NB4 (cell line): ENCODE results near the gene CFAP74.

Experiments
- DNase-seq: peaks from one replicate; pipeline ENCODE4 v3.0.0; 2010; ENCODE audit warnings: low read depth
- H3K4me3 ChIP-seq: one replicate; pipeline ENCODE4 v1.5.1; 2011; ENCODE audit warnings: mild to moderate bottlenecking, low read depth, low read length, moderate library complexity
- MYC ChIP-seq: IDR thresholded peaks from 2 replicates; pipeline ENCODE4 v1.6.1; 2011; ENCODE audit warnings: low read depth, low read length
- POLR2A ChIP-seq: IDR thresholded peaks from 2 replicates; pipeline ENCODE4 v1.6.1; 2011; ENCODE audit warnings: mild to moderate bottlenecking; ENCODE audit not compliant: insufficient read length; ENCODE audit errors: extremely low read depth
- TF ChIP-seq, protein P1 (sequence below): IDR thresholded peaks from one replicate; pipeline ENCODE4 v1.5.1; 2012; ENCODE audit warnings: low read depth, low read length
- TF ChIP-seq, protein P2 (sequence below): IDR thresholded peaks from 2 replicates; pipeline ENCODE4 v1.6.1; 2011; ENCODE audit warnings: low read depth, low read length

CFAP74 gene

DNA sequence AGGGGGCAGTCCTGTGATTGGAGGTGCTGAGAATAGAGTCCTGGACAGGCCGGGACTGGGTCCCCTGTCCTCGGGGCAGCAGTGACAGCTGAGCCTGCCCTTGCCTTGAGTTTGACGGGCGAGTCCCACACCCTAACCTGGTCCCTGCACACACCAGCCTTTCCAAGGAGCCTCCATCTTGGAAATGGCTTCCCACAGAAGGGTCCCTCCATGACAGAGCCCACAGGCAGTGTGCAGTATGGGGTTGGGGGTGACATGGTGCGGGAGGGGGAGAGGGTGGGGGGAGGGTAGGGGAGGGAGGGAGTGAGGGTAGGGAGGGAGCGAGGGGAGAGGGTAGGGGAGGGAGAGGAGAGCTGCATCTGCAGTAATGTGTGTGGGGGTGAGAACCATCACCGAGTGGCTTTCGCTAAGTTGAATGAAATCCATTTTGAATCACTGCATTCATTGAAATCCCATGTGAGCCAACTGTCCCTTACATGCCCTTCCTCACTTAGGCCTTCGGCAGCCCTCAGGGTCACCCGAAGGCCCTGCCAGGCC is 74.4 kb downstream of the CFAP74 start:
- no peak for DNase-seq
- H3K4me3 ChIP-seq = no peak overlapping the region
- TF ChIP-seq MYC = no peak
- TF ChIP-seq, protein P1, sequence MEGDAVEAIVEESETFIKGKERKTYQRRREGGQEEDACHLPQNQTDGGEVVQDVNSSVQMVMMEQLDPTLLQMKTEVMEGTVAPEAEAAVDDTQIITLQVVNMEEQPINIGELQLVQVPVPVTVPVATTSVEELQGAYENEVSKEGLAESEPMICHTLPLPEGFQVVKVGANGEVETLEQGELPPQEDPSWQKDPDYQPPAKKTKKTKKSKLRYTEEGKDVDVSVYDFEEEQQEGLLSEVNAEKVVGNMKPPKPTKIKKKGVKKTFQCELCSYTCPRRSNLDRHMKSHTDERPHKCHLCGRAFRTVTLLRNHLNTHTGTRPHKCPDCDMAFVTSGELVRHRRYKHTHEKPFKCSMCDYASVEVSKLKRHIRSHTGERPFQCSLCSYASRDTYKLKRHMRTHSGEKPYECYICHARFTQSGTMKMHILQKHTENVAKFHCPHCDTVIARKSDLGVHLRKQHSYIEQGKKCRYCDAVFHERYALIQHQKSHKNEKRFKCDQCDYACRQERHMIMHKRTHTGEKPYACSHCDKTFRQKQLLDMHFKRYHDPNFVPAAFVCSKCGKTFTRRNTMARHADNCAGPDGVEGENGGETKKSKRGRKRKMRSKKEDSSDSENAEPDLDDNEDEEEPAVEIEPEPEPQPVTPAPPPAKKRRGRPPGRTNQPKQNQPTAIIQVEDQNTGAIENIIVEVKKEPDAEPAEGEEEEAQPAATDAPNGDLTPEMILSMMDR = no peak
- TF ChIP-seq, protein P2, sequence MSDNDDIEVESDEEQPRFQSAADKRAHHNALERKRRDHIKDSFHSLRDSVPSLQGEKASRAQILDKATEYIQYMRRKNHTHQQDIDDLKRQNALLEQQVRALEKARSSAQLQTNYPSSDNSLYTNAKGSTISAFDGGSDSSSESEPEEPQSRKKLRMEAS = no peak
- TF ChIP-seq POLR2A = no peak

DNA sequence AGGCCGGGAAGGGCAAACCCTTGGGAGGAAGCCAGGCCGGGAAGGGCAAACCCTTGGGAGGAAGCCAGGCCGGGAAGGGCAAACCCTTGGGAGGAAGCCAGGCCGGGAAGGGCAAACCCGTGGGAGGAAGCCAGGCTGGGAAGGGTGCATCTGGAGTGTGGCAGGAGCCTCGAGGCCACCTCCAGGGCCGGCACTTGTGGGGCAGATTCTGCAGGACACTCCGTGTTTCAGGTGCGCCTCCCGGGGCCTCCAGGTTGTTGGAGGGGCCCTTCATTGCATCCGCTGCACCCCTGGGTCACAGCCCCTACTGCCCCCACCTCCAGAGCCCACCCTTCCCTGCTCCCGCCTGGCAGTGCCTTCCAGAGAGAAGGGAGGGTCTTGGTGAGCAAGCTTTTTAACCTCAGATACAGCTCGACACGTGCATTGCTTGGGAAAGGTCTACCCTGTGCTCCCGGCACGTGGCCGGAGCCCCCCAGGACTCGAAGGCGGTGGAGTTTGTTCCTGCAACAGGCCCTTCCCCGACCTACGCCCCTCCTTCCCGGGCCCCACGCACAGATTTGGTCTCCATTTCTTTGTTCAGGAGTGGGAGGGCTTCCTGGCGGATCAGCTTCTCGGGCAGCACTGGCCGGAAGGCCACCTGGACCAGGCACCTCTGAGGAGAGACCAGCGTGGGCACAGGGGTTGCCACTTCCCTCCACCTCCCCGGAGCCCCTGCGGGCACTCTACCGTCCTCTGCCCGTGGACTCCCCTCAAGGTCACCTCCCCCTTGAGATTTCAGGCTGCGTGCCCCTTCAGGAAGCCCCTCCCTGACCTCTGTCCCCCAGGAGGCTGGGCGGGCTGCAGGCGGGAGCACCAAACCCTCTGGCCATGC is 75.1 kb downstream of the CFAP74 start:
- TF ChIP-seq MYC (no peak), POLR2A (no peak)
- TF ChIP-seq, protein P2 = no peak
- TF ChIP-seq, protein P1 = no peak
- no peak for DNase-seq
- H3K4me3 ChIP-seq = no peak overlapping the region

DNA sequence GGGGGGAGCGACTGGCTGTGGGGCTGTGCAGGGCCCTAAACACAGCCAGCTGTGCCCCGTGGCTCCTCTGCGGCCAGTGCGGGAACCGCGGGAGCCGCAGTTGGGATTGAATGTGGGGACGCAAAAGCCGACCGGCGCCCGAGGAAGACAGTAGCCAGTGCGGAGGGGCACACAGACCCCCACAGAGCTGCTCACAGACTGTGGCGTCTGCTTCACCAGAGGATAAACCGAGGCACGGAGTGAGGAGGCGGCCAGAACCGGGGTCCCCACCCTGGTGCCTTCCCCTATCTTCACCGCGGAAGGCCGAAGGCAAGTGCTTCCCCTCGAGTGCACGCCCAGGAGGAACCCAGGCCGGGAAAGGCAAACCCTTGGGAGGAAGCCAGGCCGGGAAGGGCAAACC is 75.8 kb downstream of the CFAP74 start:
- no peak overlapping the region for H3K4me3 ChIP-seq
- TF ChIP-seq, protein P1 = no peak
- TF ChIP-seq MYC = no peak
- no peak for TF ChIP-seq POLR2A
- TF ChIP-seq, protein P2 = no peak
- no peak for DNase-seq

DNA sequence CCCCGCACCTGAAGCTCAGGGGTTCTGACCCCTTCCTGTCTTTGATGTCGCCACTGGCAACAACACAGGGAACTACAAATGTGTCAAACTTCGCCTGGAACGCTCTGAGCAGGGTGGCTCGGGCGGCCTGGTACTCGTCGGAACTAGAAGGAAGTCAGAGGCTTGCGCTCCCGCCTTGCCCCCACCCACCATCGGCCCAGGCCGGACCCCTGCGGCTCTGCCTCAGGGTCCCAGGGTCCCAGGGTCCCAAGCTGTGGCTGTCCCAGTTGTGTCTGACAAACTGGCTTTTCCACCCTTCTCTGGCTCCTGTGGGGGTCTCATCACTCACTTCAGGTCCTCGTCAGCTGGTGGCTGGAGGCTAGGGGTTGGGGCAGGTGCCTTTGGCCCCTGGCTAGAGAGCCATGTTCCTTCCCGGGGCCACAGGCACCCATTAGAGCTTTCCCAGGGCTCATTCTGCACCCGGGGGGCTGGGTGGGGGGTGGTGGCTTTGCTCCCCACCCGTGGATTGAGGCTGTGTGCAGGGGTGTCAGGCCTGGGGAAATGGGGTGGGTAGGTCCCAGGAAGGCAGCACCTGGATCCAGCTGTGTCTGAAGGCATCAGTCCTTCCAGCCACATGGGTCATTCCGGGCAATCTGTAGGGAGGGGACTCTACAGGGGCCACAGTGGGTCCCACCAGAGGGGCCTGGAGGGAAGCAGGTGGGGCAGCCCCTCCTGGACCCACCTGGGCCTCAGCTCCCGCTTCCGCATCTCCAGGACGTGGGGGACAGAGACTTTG is 76.5 kb downstream of the CFAP74 start:
- TF ChIP-seq, protein P1 = no peak
- TF ChIP-seq, protein P2 = no peak
- TF ChIP-seq MYC = no peak
- TF ChIP-seq POLR2A = no peak
- no peak overlapping the region for H3K4me3 ChIP-seq
- DNase-seq = no peak

DNA sequence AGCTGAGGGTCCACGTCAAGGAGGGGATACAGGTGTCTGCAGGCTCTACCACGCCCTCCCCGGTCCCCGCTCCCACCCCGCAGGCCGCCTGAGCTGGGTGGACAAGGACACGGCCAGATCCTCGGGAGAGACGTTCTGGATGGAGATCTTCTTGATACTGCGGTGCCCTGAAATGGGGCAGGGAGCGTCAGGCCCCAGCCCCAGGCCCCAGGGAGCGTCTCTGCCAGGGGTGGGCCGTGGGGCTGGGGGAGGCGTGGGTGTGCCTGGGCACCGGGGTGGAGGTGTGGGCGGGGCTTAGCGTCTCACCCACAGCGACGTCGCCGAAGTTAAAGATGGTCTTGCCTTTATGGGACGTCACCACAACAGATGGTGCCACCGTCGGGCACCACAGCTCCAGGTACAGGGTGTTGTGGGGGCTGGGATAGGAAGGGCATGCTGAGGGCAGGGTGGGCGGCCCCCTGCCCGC is 77.2 kb downstream of the CFAP74 start:
- DNase-seq = no peak
- no peak overlapping the region for H3K4me3 ChIP-seq
- TF ChIP-seq, protein P1 = no peak
- TF ChIP-seq POLR2A (no peak), MYC (no peak)
- TF ChIP-seq, protein P2 = no peak
